ENCODE data around the gene TCEANC2.
"Not testable (repeated sequence)": the region's sequence is repeated elsewhere in the genome, so short reads cannot be mapped to it uniquely, and the experiment has no call there.

The TCEANC2 gene

DNA sequence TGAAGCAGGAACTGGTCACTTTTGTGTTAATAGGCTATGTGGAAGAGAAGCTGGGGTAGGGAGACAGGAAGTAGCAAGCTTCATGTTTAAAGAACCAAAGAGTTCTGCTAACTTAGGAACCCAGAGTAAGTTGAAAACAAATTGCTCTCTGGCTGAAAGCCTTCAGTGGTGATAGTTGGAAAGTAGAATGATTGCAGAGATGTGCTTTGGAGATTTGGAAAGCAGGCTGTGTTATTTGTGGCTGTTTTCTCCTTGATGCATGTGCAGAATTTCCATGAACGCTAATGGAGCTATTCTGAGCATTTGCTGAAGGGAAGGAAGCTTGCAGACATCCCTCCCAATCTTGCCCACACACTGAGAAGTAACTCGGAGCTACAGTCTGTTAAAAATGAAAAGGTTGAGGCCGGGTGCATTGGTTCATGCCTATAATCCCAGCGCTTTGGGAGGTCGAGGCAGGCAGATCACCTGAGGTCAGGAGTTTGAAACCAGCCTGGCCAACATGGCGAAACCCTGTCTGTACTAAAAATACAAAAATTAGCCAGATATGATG is 45.7 kb downstream of the TCEANC2 start:
- no peak for DNase-seq (ENCODE audit: low read depth)
- no peak for TF ChIP-seq CTCF (IDR thresholded peaks at IDR 0.05; ENCODE audit: insufficient read depth, low read depth, low read length, missing control alignments)
- H3K4me3 ChIP-seq (ENCODE audit: low read depth, low read length), result no peak overlapping the region

GRCh38 chr1:54100500-54100899 is 47.1 kb downstream of the TCEANC2 start:
- no peak for TF ChIP-seq CTCF (IDR thresholded peaks at IDR 0.05; ENCODE audit: insufficient read depth, low read depth, low read length, missing control alignments)
- no peak overlapping the region for H3K4me3 ChIP-seq (ENCODE audit: low read depth, low read length)
- no peak for DNase-seq (ENCODE audit: low read depth)

DNA sequence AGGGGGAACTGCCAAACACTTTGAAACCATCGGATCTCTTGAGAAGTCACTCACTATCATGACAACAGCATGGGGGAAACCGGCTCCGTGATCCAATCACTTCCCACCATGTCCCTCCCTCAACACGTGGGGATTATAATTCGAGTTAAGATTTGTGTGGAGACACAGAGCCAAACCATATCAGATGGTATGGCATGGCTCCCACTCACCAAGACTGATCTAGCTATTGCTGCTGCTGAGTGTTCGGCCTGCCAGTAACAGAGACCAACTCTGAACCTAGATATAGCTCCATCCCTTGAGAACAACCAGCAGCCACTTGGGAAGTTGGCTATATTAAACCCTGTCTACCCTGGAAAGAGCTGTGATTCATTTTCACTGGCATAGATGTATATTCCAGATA is 50.0 kb downstream of the TCEANC2 start:
- H3K4me3 ChIP-seq (ENCODE audit: low read depth, low read length), result no peak overlapping the region
- TF ChIP-seq CTCF (IDR thresholded peaks at IDR 0.05; ENCODE audit: insufficient read depth, low read depth, low read length, missing control alignments), result no peak

DNA sequence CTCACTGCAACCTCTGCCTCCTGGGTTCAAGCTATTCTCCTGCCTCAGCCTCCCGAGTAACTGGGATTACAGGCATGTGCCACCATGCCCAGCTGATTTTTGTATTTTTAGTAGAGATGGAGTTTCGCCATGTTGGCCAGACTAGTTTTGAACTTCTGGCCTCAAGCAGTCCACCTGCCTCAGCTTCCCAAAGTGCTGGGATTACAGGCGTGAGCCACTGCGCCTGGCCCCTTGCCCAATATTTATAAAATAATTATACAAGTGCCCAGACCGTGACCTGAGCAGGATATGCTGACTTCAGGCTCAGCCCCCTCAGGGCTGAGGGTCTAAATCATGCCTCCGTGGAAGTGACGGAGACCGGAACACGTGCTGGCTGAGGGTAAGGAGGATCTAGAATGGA is 51.2 kb downstream of the TCEANC2 start:
- not testable (repeated sequence) for DNase-seq (ENCODE audit: low read depth); H3K4me3 ChIP-seq (ENCODE audit: low read depth, low read length)

More for the DNA sequence above, 50.0 kb downstream of the TCEANC2 start:
- DNase-seq (ENCODE audit: low read depth), result no peak

DNA sequence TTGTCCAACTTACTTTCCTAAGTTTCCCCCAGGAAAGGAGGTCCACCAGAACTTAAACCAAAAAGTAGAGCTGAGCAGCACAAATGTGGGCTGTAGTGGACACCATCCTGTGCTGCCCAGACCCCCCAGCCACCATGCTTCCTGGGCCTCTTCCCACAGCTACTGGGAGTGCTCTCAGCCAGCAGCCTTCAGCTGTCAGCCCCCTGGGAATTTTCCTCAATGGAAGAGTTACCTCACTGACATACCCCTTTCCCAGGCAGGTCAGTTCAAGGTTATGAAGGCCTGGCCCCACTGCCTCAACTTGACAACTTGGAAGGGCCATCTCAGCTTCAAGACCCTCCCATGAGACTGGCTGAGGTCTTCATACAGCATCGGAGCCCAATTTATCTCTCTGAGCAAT is 51.7 kb downstream of the TCEANC2 start:
- H3K4me3 ChIP-seq (ENCODE audit: low read depth, low read length), result no peak overlapping the region
- TF ChIP-seq CTCF (IDR thresholded peaks at IDR 0.05; ENCODE audit: insufficient read depth, low read depth, low read length, missing control alignments), result no peak
- no peak for DNase-seq (ENCODE audit: low read depth)

- no peak for TF ChIP-seq CTCF (IDR thresholded peaks at IDR 0.05; ENCODE audit: insufficient read depth, low read depth, low read length, missing control alignments)
- H3K4me3 ChIP-seq (ENCODE audit: low read depth, low read length), result no peak overlapping the region
- no peak for DNase-seq (ENCODE audit: low read depth)
These were observed 52.4 kb downstream of the TCEANC2 start for GRCh38 chr1:54105736-54106269.

DNA sequence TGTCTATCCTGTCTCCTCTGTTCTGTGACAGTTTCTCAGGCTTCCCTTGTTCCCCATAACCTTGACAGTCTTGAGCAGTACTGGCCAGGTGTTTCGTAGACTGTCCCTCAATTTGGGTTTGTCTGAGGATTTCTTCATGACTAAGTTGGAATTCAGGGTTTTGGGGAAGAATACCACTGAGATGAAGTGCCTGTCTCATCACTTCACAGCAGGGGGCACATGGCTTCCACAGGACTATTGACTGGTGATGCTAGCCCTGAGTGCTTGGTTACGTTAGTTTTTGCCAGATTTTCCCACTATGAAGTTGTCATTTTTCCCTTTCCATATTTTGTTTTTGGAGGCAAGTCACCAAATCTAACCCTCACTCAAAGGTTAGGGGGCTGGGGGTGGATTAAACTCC is 53.7 kb downstream of the TCEANC2 start:
- H3K4me3 ChIP-seq (ENCODE audit: low read depth, low read length), result no peak overlapping the region
- DNase-seq (ENCODE audit: low read depth), result no peak
- no peak for TF ChIP-seq CTCF (IDR thresholded peaks at IDR 0.05; ENCODE audit: insufficient read depth, low read depth, low read length, missing control alignments)

Measured in GM12865 (cell line).